NCI-H774 (cell line): ENCODE data around the gene TAF11L2.
"Not testable (repeated sequence)": the region's sequence is repeated elsewhere in the genome, so short reads cannot be mapped to it uniquely, and the experiment has no call there.

Experiments used
- DNase-seq: peaks from one replicate; lab custom pipeline; 2025; lab: John Stamatoyannopoulos, UW

The TAF11L2 gene

GRCh38 chr5:17497931-17498330, at the start of gene TAF11L2:
TSS of gene TAF11L2 (plus strand) at chr5:17498231.
- not testable (repeated sequence) for DNase-seq

DNA sequence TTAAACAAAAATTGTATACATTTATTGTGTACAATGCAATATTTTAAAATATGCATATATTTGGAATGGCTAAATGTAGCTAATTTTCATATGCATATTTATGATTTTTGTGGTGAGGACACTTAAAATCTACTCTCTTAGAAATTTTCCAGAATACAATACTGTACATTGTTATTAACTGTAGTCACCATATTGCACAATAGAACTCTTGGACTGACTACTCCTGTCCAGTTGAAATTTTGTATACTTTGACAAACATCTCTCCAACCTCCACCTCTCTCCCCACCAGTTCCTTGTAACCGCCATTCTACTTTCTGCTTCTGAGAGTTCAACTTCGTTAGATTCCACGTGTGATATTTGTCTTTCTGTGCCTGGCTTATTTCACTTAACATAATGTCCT, 49.2 kb upstream of the TAF11L2 start:
- no peak for DNase-seq

DNA sequence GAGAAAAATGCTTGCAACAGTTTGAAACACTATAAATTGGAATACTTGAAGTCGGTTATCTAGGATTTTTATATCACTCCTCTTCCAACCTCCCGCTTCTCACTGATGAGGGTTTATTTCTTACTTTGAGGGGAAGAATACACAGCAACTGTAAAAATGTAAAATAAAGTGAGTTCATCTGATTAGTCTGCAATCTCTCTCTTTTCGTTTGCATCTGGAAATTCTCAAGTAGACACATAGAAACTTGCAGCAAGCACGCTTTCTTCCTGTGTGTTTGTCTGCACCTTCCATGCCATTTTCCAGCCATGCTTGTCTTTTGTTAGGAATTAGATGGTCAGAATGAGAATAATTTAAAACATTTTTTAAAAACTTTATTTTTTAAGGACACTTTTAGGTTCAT, 45.1 kb upstream of the TAF11L2 start:
- no peak for DNase-seq

DNA sequence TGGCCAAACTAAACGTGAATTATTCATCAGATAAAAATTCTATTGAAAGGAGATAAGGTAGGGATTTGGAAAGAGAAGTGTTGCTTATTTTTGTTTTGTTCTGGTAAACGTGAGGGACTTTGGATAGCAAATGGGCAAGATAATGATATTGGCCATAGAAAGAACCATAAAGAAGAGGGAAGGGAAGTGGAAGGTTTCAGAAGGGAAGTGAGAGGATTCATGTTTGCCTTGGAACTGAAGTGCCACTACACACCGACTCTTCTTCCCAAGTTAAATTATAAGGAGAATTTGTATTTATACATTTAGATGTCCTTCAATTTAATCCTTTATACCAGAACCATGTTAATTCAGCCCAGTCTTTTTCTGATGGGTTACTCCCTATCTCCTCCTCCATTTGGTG, 42.1 kb upstream of the TAF11L2 start:
- no peak for DNase-seq

- DNase-seq, result no peak
Observed at GRCh38 chr5:17461793-17462192, 36.2 kb upstream of the TAF11L2 start.

DNA sequence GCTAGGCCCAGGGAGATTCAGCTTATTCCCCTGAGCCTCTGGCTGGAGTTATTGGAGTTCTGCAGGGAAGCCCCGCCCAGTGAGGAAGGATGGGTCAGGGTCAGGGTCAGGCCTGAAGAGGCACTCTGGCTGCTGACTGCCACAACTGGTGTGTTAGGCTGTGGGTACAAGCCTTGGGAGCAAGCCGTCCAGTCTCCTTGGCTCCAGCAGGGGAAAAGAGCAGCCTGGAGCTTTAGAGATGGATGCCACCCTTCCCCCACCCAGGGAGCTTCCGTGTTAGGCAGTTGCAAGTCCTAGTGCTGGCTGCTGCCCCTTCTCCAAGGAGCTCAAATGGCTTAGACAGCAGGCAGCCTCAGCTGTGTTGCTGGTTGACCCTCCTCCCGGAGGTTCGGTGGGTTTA, 34.4 kb upstream of the TAF11L2 start:
- no peak for DNase-seq

GRCh38 chr5:17470064-17470463, 28.0 kb upstream of the TAF11L2 start:
- DNase-seq, result no peak

GRCh38 chr5:17475064-17475463, 23.0 kb upstream of the TAF11L2 start:
- not testable (repeated sequence) for DNase-seq

DNA sequence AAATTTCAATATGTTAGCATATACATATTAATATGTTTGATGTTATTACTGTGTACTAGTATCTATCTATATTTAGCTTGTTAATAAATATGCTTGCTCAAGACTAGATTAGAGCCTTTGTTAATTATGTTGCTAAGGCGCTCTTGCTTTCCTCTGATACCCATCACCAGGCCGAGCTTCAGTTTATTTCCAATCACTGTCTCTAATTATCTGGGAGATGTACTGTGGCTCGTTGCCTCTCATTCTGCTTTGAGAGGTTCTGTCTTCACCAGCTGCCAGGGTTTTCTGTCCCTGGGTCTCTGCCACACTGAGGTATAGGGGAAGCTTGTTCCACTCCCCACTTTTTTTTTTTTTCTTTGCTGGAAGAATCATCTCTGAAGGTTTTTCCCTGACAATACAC, 21.0 kb upstream of the TAF11L2 start:
- no peak for DNase-seq

GRCh38 chr5:17477573-17478265, 20.3 kb upstream of the TAF11L2 start:
- DNase-seq, result no peak

DNA sequence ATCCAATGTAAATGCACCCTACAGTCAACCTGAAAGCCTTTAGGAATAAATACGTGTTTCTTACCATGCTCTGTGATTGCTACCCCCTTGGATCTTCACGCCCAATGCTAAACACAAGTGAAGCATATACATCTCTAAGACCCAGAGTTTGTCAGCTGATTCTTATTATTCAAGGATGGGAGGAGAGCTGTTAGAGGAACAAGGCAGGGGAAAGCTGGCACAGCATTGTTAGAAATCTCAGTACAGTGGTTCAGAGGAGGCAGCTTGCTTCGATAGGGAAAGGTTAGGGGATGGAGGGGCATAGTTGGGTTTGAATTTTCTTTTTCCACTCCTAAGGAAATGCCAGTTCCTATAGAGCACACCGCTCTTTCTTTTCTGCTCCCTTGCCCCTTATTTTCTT, 16.7 kb upstream of the TAF11L2 start:
- no peak for DNase-seq

DNA sequence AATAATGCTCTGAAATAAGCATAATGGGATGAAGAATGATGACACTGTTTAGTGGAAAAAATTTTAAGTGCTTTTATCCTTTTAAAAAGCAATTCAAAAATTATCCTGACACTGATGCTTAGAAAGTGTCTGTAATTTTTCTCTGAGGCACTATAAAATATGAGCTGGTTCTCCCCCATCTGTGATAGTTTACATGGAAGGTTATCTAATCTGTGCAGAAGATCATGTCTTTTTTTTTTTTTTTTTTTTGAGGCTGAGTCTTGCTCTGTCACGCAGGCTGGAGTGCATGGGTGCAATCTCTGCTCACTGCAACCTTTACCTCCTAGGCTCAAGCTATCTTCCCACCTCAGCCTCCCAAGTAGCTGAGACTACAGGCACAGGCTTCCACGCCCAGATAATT, 15.2 kb upstream of the TAF11L2 start:
- no peak for DNase-seq

DNA sequence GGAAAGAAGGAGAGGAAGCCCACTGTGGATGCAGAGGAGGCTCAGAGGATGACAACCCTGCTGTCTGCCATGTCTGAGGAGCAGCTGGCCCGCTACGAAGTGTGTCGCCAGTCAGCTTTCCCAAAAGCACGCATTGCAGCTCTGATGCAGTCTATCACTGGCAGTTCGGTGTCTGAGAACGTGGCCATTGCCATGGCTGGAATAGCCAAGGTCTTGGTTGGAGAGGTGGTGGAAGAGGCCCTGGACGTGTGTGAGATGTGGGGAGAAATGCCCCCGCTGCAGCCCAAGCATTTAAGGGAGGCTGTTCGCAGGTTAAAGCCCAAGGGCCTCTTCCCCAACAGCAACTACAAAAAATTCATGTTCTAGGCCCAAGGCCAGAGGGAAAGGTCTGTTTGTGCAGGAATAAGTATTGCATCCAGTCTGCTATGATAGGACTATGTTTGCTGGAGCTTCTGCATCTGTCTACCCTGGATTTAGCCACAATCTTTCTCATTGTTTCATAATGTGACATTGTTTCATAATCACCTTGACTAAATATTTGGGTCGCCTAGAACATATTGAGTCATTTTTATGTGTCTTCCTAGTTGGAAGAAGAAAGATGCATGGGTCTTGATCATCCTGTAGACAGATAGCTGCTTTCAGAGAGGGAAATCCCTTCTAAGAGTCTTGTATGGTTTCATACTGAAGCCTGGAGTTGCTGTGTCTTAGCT, 11.4 kb upstream of the TAF11L2 start:
- DNase-seq, result not testable (repeated sequence)

DNA sequence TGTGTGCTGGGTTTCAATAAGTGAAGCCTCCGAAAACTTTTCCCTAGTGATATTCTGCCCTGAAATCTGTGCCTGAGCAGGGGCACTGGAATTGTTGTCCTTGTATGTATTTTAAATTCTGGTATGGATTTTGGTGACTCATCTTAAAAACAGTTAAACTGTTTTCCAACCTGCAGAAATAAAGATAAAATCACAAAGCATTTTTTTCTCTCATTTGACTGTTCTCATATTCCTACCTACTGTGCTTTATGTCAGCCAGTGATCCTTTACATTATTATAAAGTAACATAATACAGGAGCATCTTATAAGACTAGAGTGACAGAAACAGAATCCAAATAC, 10.9 kb upstream of the TAF11L2 start:
- no peak for DNase-seq

DNA sequence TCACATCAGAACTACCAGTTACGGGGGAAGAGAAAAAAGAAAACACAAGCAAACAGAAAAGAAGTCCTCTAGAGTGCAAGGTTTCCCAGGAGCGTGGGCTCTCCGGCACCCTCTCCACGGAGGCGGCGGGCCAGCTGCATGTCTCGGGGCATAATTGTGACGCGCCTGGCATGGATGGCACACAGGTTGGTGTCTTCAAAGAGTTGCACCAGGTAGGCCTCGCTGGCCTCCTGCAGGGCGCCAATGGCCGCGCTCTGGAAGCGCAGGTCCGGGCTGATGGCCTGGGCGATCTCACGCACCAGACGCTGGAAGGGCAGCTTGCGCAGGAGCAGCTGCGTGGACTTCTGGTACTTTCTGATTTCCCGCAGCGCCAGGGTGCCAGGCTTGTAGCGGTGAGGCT, 6.8 kb upstream of the TAF11L2 start:
- not testable (repeated sequence) for DNase-seq

DNA sequence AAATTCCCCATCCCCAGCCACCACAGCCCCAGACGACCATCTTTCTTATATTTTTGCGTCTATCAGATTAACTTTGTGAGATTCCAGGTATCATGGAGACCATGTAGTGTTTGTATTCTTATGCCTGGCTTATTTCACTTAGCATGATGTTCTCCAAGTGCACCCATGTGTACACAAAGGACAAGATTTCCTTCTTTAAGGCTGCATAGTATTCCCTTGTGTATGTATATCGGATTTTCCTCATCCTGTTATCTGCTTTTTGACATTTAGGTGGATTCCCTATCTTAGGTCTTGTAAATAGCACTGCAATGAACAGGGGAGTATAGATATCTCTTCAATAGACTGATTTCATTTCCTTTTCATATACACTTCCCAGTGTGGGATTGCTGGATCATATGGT, 5.3 kb upstream of the TAF11L2 start:
- no peak for DNase-seq

DNA sequence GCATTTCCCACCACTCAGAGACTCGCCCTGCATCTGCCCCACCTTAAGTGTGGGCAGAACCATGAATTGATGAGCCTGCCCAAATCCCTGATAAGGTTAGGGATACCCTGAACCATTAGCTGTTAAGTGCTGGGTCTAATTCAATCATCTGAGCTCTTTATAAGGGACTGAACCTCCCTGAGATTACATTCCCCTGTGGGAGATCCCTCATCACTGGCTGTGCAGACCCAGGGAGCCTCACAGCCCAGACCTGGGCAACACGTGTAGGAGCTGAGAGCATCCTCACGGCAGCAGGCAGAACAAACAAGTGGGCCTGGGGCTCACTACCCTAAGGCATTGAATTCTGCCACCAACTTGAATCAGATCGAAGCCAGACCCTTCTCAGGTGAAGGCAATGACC, 585 bp upstream of the TAF11L2 start:
- DNase-seq, result no peak

GRCh38 chr5:17511775-17512325, 13.8 kb downstream of the TAF11L2 start:
- DNase-seq, result no peak

- not testable (repeated sequence) for DNase-seq
Observed at GRCh38 chr5:17517526-17517925, 19.5 kb downstream of the TAF11L2 start.

GRCh38 chr5:17518067-17518466, 20.0 kb downstream of the TAF11L2 start, which contains the start of gene TAF11L3:
TSS of gene TAF11L3 (plus strand) at chr5:17518367.
- not testable (repeated sequence) for DNase-seq

DNA sequence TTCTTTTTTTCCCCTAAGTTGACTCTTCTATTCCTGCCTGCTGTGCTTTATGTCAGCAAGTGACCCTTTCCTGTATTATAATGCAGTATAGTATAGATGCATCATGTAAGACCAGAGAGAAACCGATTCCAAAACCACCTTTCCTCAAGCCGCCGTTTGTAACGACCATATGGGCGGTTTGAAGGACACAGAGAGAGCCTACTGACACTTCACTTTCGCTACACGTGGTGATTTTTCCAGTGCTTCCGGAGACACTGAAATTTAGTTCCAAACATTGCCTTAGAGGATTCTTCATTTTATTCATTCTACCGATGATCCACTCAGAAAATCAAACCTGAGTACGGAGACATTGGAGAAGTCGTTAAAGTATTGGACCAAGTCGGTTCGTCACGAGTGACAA, 21.5 kb downstream of the TAF11L2 start:
- not testable (repeated sequence) for DNase-seq

GRCh38 chr5:17521501-17521900, 23.5 kb downstream of the TAF11L2 start, which contains the start of gene TAF11L4:
TSS of gene TAF11L4 (plus strand) at chr5:17521801.
- DNase-seq, result not testable (repeated sequence)

DNA sequence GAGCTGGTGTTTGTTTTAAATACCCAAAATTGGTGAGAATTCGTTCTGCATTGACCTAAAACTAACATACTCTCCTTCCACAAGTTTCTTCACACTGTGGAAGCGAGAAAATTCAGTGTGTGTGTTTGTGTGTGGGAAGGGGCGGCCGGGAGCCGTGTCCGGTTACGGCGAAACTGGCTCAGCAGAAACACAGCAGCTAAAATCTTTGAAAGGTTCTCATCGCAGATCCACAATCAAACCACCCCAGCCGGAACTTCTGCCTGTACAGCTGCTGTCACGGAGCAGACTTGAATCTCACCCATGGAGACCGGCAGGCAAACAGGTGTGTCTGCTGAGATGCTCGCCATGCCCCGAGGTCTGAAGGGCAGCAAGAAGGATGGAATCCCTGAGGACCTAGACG, 26.9 kb downstream of the TAF11L2 start, which contains the start of gene TAF11L5:
TAF11L5 (plus strand) TSS at position 301 of the 400 bp plus-strand sequence.
- DNase-seq, result not testable (repeated sequence)
